ENCODE data around the gene DDX60. TPM values are rescaled to one million over a fixed set of nuclear protein-coding genes. Genes with fewer than 3 reads are reported as not detected.
"Not testable (repeated sequence)": the region's sequence is repeated elsewhere in the genome, so short reads cannot be mapped to it uniquely, and the experiment has no call there.

DDX60 gene
- total RNA-seq, 2 donors from 2014 or later = 16.2 to 38.0 TPM

GRCh38 chr4:168293386-168293975 is 25.1 kb downstream of the DDX60 start:
- no peak overlapping the region for H3K27ac ChIP-seq
- H3K4me3 ChIP-seq = no peak overlapping the region
- no peak for TF ChIP-seq CTCF (IDR thresholded peaks at IDR 0.05)
- DNase-seq (ENCODE audit: low spot score) (no peak), ATAC-seq (ENCODE audit: insufficient number of reproducible peaks, low FRiP score, low read depth) (no peak)
- no peaks in the 10 kb centered on the region for H3K4me1 ChIP-seq (ENCODE audit: control insufficient read depth in 1 of 2, low read depth in 2 of 2)
- H3K36me3 ChIP-seq = no peaks in the 10 kb centered on the region
- no peaks in the 10 kb centered on the region for H3K9me3 ChIP-seq
- no peaks in the 10 kb centered on the region for H3K27me3 ChIP-seq (replicated peaks; ENCODE audit: insufficient read depth)

- Histone ChIP-seq H3K9me3 (no peaks in the 10 kb centered on the region), H3K36me3 (no peaks in the 10 kb centered on the region), H3K27ac (no peak overlapping the region), H3K4me1 (ENCODE audit: control insufficient read depth in 1 of 2, low read depth in 2 of 2) (no peaks in the 10 kb centered on the region), H3K27me3 (replicated peaks; ENCODE audit: insufficient read depth) (no peaks in the 10 kb centered on the region), H3K4me3 (no peak overlapping the region)
- ATAC-seq (ENCODE audit: insufficient number of reproducible peaks, low FRiP score, low read depth) = no peak
- no peak for TF ChIP-seq CTCF (IDR thresholded peaks at IDR 0.05)
- no peak for DNase-seq (ENCODE audit: low spot score)
These were observed 27.3 kb downstream of the DDX60 start for GRCh38 chr4:168291242-168291641.

GRCh38 chr4:168285850-168286249 is 32.7 kb downstream of the DDX60 start:
- not testable (repeated sequence) for H3K36me3 ChIP-seq; H3K27me3 ChIP-seq (replicated peaks; ENCODE audit: insufficient read depth); H3K4me3 ChIP-seq; H3K4me1 ChIP-seq (ENCODE audit: control insufficient read depth in 1 of 2, low read depth in 2 of 2); ATAC-seq (ENCODE audit: insufficient number of reproducible peaks, low FRiP score, low read depth); DNase-seq (ENCODE audit: low spot score); H3K9me3 ChIP-seq; H3K27ac ChIP-seq

GRCh38 chr4:168279556-168279955 is 39.0 kb downstream of the DDX60 start:
- no peak for DNase-seq (ENCODE audit: low spot score)
- no peaks in the 10 kb centered on the region for H3K27me3 ChIP-seq (replicated peaks; ENCODE audit: insufficient read depth)
- no peak for TF ChIP-seq CTCF (IDR thresholded peaks at IDR 0.05)
- H3K4me1 ChIP-seq (ENCODE audit: control insufficient read depth in 1 of 2, low read depth in 2 of 2) = no peaks in the 10 kb centered on the region
- H3K9me3 ChIP-seq = no peaks in the 10 kb centered on the region
- ATAC-seq (ENCODE audit: insufficient number of reproducible peaks, low FRiP score, low read depth) = no peak
- no peak overlapping the region for H3K4me3 ChIP-seq
- no peak overlapping the region for H3K27ac ChIP-seq
- no peaks in the 10 kb centered on the region for H3K36me3 ChIP-seq

- TF ChIP-seq CTCF (IDR thresholded peaks at IDR 0.05) = no peak
- Histone ChIP-seq H3K4me1 (ENCODE audit: control insufficient read depth in 1 of 2, low read depth in 2 of 2) (no peaks in the 10 kb centered on the region), H3K36me3 (peaks cover 8% of the 10 kb centered on the region), H3K9me3 (no peaks in the 10 kb centered on the region), H3K27ac (no peak overlapping the region), H3K27me3 (replicated peaks; ENCODE audit: insufficient read depth) (no peaks in the 10 kb centered on the region), H3K4me3 (no peak overlapping the region)
- DNase-seq (ENCODE audit: low spot score) (no peak), ATAC-seq (ENCODE audit: insufficient number of reproducible peaks, low FRiP score, low read depth) (no peak)
These were observed 42.7 kb downstream of the DDX60 start for GRCh38 chr4:168275836-168276235.

- no peak overlapping the region for H3K27ac ChIP-seq
- no peaks in the 10 kb centered on the region for H3K27me3 ChIP-seq (replicated peaks; ENCODE audit: insufficient read depth)
- no peak overlapping the region for H3K4me3 ChIP-seq
- TF ChIP-seq CTCF (IDR thresholded peaks at IDR 0.05) = no peak
- H3K4me1 ChIP-seq (ENCODE audit: control insufficient read depth in 1 of 2, low read depth in 2 of 2) = no peaks in the 10 kb centered on the region
- peaks cover 13% of the 10 kb centered on the region for H3K36me3 ChIP-seq
- H3K9me3 ChIP-seq = no peaks in the 10 kb centered on the region
- no peak for DNase-seq (ENCODE audit: low spot score)
- ATAC-seq (ENCODE audit: insufficient number of reproducible peaks, low FRiP score, low read depth) = no peak
These were observed 43.7 kb downstream of the DDX60 start for GRCh38 chr4:168274871-168275270.

Data from thoracic aorta (tissue), 2 donors.